ENCODE results near the gene PCNX2. TPM values are rescaled to one million over a fixed set of nuclear protein-coding genes. Genes with fewer than 3 reads are reported as not detected.

The PCNX2 gene
- total and polyA plus RNA-seq, 2 donors, result 7.7 to 10.0 TPM

DNA sequence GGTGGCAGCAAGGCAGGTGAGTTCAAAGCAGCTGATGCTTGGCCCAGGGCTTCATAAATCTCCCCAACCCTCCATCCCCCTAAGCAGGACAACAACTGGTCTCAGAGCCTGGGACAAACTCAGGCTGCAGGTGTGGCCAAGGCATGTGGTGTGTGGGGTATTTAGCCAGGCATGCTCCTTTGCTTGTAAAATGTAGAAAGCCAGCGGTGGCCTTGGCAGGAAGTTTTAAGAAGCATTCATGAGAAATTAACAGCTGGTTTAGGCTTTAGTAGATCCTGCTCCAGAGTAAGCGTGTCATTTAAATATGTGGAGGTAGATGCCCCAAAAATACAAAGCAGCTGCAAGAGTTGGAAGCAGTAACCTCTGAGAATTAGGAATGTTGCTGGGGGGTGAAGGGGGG lies 300.3 kb downstream of the PCNX2 start:
- peaks cover 9 to 16% of the 10 kb centered on the region in 2 donors for H3K4me1 ChIP-seq (ENCODE audit: control insufficient read depth in 2 of 2, insufficient read depth in 2 of 2, low read length in 2 of 2)
- H3K27me3 ChIP-seq (ENCODE audit: control insufficient read depth in 2 of 2, insufficient read depth in 1 of 2, low read length in 1 of 2), result no peaks in the 10 kb centered on the region
- H3K27ac ChIP-seq (ENCODE audit: low read depth in 1 of 2, low read length in 1 of 2), result no peak overlapping the region
- WGBS, result 80% methylated on average over 2 of the region's 2 CpGs
- no peak for DNase-seq (ENCODE audit: low read depth in 6 of 9, low spot score in 9 of 9)
- H3K36me3 ChIP-seq (ENCODE audit: control insufficient read depth in 2 of 2, insufficient read depth in 2 of 2, low read length in 1 of 2), result peaks cover 0 to 12% of the 10 kb centered on the region in 2 donors
- no peak overlapping the region for H3K4me3 ChIP-seq (ENCODE audit: low read length in 2 of 2)
- peaks cover 2 to 15% of the 10 kb centered on the region in 2 donors for H3K9me3 ChIP-seq (ENCODE audit: control insufficient read depth in 2 of 2, insufficient read depth in 1 of 2, low read length in 1 of 2)

DNA sequence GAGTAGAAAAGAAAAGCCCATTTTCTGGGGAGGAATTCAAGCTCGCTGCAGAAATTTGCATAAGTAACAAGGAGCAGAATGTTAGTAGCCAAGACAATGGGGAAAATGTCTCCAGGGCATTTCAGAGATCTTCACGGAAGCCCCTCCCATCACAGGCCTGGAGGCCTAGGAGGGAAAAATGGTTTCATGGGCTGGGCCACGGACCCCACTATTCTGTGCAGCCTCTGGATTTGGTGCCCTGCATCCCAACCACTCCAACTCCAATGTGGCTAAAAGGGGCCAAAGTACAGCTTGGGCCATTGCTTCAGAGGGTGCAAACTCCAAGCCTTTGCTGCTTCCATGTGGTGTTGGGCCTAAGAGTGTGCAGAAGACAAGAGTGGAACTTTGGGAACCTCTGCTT lies 302.0 kb downstream of the PCNX2 start:
- H3K4me3 ChIP-seq (ENCODE audit: low read length in 2 of 2), result no peak overlapping the region
- H3K27me3 ChIP-seq (ENCODE audit: control insufficient read depth in 2 of 2, insufficient read depth in 1 of 2, low read length in 1 of 2), result no peaks in the 10 kb centered on the region
- H3K9me3 ChIP-seq (ENCODE audit: control insufficient read depth in 2 of 2, insufficient read depth in 1 of 2, low read length in 1 of 2), result peaks cover 2 to 15% of the 10 kb centered on the region in 2 donors
- no peak for DNase-seq (ENCODE audit: low read depth in 6 of 9, low spot score in 9 of 9)
- WGBS, result 96% methylated on average over 3 of the region's 3 CpGs
- H3K36me3 ChIP-seq (ENCODE audit: control insufficient read depth in 2 of 2, insufficient read depth in 2 of 2, low read length in 1 of 2), result peaks cover 0 to 2% of the 10 kb centered on the region in 2 donors
- H3K27ac ChIP-seq (ENCODE audit: low read depth in 1 of 2, low read length in 1 of 2), result no peak overlapping the region
- H3K4me1 ChIP-seq (ENCODE audit: control insufficient read depth in 2 of 2, insufficient read depth in 2 of 2, low read length in 2 of 2), result peaks cover 15 to 32% of the 10 kb centered on the region in 2 donors

DNA sequence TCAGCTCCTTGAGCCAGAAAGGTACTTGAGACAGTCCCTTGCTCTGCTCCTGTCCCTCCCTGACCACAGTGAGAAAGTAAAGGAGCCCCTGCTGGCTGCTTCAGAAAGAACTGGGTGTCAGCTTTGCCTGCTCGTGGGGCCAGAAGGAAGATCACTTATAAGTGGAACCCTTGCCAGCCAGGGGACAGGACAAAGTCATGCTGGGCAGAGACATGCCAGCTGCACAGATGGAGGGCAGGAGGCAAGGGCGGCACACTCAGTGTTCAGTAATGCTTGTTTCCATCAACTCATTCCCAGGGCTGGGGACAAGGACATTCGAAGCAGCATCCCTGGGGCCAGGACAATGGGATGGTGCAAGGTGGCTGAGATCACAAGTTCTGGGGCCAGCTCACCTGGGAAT lies 303.3 kb downstream of the PCNX2 start:
- H3K9me3 ChIP-seq (ENCODE audit: control insufficient read depth in 2 of 2, insufficient read depth in 1 of 2, low read length in 1 of 2), result peaks cover 2 to 15% of the 10 kb centered on the region in 2 donors
- no peak for DNase-seq (ENCODE audit: low read depth in 6 of 9, low spot score in 9 of 9)
- H3K4me3 ChIP-seq (ENCODE audit: low read length in 2 of 2), result no peak overlapping the region
- no peaks in the 10 kb centered on the region for H3K36me3 ChIP-seq (ENCODE audit: control insufficient read depth in 2 of 2, insufficient read depth in 2 of 2, low read length in 1 of 2)
- peaks cover 16 to 40% of the 10 kb centered on the region in 2 donors for H3K4me1 ChIP-seq (ENCODE audit: control insufficient read depth in 2 of 2, insufficient read depth in 2 of 2, low read length in 2 of 2)
- H3K27me3 ChIP-seq (ENCODE audit: control insufficient read depth in 2 of 2, insufficient read depth in 1 of 2, low read length in 1 of 2), result no peaks in the 10 kb centered on the region
- 95% methylated on average over 3 of the region's 3 CpGs for WGBS
- H3K27ac ChIP-seq (ENCODE audit: low read depth in 1 of 2, low read length in 1 of 2), result no peak overlapping the region

DNA sequence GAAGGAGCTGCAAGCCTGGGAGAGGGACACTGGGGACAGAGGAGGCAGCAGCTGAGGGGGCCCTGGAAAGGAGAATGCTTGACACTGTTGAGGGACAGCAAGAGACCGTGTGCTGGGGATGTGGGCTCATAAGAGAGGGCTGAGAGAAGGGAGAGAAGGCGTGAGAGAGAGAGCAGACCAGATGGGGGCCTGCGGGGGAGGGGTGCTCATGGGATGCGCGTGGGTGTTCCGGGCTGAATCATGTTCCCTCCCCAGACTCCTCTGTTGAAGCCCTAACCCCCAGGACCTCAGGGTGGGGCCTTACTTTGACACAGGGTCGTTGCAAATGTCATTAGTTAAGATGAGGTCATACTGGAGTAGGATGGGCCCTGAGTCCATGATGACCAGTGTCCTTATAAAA lies 304.3 kb downstream of the PCNX2 start:
- Histone ChIP-seq H3K4me3 (ENCODE audit: low read length in 2 of 2) (no peak overlapping the region), H3K27ac (ENCODE audit: low read depth in 1 of 2, low read length in 1 of 2) (no peak overlapping the region), H3K36me3 (ENCODE audit: control insufficient read depth in 2 of 2, insufficient read depth in 2 of 2, low read length in 1 of 2) (no peaks in the 10 kb centered on the region), H3K4me1 (ENCODE audit: control insufficient read depth in 2 of 2, insufficient read depth in 2 of 2, low read length in 2 of 2) (peaks cover 16 to 40% of the 10 kb centered on the region in 2 donors), H3K27me3 (ENCODE audit: control insufficient read depth in 2 of 2, insufficient read depth in 1 of 2, low read length in 1 of 2) (no peaks in the 10 kb centered on the region), H3K9me3 (ENCODE audit: control insufficient read depth in 2 of 2, insufficient read depth in 1 of 2, low read length in 1 of 2) (peaks cover 2 to 15% of the 10 kb centered on the region in 2 donors)
- 95% methylated on average over 7 of the region's 7 CpGs for WGBS
- DNase-seq (ENCODE audit: low read depth in 6 of 9, low spot score in 9 of 9), result no peak

DNA sequence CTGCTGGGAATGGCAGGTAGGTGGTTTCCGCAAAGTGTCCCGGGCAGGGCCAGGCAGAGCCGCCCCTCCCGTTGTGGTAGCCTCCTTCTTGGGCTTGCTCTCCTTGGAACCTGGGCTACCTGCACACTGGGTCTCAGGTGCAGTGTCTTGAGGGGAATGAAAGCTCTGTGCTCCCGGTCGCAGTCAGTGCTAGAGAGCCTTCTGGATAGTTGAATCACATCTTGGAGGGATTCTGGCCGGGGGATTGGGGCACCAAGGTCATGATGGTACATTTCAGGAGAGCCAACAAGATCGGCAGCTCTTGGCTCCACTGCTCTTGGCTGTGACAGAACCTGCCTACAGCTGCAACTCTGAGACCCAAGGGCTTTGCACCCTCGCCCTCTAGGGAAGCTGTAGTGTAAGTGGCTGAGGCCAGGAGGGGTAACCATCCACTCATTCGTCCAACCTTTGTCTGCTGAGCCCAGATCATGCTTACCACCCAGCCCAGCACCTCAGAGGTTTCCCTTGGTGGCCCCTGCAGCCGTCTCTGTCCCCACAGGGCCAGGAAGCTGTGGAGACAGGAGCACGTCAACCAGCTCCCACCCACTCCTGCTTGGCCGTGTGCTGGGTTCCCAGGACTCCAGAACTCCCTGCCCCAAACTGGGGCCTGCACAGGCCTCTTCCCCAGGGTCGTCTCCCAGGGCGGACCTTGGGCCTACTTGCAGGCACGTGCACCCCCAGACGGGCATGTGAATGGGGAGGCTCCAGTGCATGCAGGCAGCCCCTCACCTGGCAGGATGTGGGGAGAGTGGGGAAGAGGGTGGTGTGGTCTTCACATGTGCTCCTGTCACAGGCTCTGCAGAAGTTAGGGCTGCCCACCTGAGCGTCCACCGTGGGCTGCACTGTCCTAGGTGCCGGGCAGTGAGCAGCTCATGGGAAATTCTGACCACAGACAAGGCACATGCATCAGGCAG lies 305.1 kb downstream of the PCNX2 start:
- H3K27me3 ChIP-seq (ENCODE audit: control insufficient read depth in 2 of 2, insufficient read depth in 1 of 2, low read length in 1 of 2), result no peaks in the 10 kb centered on the region
- DNase-seq (ENCODE audit: low read depth in 6 of 9, low spot score in 9 of 9), result peak; percentile 9 to 86 (median 44)
- peaks cover 16 to 40% of the 10 kb centered on the region in 2 donors for H3K4me1 ChIP-seq (ENCODE audit: control insufficient read depth in 2 of 2, insufficient read depth in 2 of 2, low read length in 2 of 2)
- H3K36me3 ChIP-seq (ENCODE audit: control insufficient read depth in 2 of 2, insufficient read depth in 2 of 2, low read length in 1 of 2), result peaks cover 0 to 5% of the 10 kb centered on the region in 2 donors
- H3K9me3 ChIP-seq (ENCODE audit: control insufficient read depth in 2 of 2, insufficient read depth in 1 of 2, low read length in 1 of 2), result peaks cover 2 to 15% of the 10 kb centered on the region in 2 donors
- WGBS, result 67% methylated on average over 20 of the region's 20 CpGs
- no peak overlapping the region for H3K4me3 ChIP-seq (ENCODE audit: low read length in 2 of 2)
- no peak overlapping the region for H3K27ac ChIP-seq (ENCODE audit: low read depth in 1 of 2, low read length in 1 of 2)

DNA sequence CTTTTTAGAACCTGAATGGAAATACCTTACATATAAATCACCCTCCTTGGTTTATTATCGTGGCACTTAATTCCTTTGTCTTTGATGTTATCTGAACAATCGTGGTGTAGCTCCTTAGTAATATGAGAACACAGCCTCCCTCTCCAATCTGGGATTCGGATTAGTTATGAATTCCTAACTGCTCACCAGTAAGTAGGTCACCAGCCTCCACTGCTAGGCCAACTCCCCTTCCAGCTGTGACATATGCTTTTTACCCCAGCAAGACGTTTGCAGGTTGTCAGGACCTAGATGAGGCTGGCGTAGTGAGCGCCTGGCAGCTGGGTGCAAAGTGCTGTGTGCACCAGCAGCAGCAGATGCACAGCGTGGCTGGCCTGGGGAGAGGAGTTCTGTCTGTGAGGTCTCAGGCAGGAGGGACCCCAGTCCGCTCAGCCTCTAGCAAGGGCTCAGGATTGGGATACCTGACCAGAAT lies 306.9 kb downstream of the PCNX2 start:
- Histone ChIP-seq H3K4me3 (ENCODE audit: low read length in 2 of 2) (no peak overlapping the region), H3K9me3 (ENCODE audit: control insufficient read depth in 2 of 2, insufficient read depth in 1 of 2, low read length in 1 of 2) (peaks cover under 1 to 8% of the 10 kb centered on the region in 2 donors), H3K27ac (ENCODE audit: low read depth in 1 of 2, low read length in 1 of 2) (peak overlapping the region in 1 of 2 donors; percentile 65), H3K4me1 (ENCODE audit: control insufficient read depth in 2 of 2, insufficient read depth in 2 of 2, low read length in 2 of 2) (peaks cover 16 to 40% of the 10 kb centered on the region in 2 donors), H3K27me3 (ENCODE audit: control insufficient read depth in 2 of 2, insufficient read depth in 1 of 2, low read length in 1 of 2) (no peaks in the 10 kb centered on the region), H3K36me3 (ENCODE audit: control insufficient read depth in 2 of 2, insufficient read depth in 2 of 2, low read length in 1 of 2) (peaks cover 2 to 5% of the 10 kb centered on the region in 2 donors)
- WGBS, result 53% methylated on average over 8 of the region's 8 CpGs
- DNase-seq (ENCODE audit: low read depth in 6 of 9, low spot score in 9 of 9), result peak; percentile 46 to 88 (median 59)

DNA sequence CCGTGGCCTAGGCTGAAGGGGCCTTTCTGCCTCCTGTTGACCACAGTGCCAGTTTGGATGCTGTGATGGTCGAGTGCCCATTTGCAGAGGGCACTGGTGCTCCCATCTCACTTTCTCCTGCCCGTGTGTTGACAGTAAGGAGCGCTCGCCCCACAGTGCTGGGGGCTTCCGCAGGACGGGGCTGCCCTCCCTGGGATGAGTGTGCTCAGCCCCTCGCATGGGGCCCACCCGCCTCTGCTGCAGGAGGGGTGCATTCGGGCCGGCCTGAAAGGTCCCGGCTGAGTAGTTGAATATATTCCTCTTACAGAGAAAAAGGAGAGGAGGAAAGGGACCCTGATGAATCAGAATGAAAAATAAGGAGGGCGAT lies 307.8 kb downstream of the PCNX2 start:
- 94% methylated on average over 13 of the region's 13 CpGs for WGBS
- Histone ChIP-seq H3K27me3 (ENCODE audit: control insufficient read depth in 2 of 2, insufficient read depth in 1 of 2, low read length in 1 of 2) (no peaks in the 10 kb centered on the region), H3K27ac (ENCODE audit: low read depth in 1 of 2, low read length in 1 of 2) (no peak overlapping the region), H3K9me3 (ENCODE audit: control insufficient read depth in 2 of 2, insufficient read depth in 1 of 2, low read length in 1 of 2) (peaks cover 0 to 4% of the 10 kb centered on the region in 2 donors), H3K36me3 (ENCODE audit: control insufficient read depth in 2 of 2, insufficient read depth in 2 of 2, low read length in 1 of 2) (peaks cover 3 to 5% of the 10 kb centered on the region in 2 donors), H3K4me1 (ENCODE audit: control insufficient read depth in 2 of 2, insufficient read depth in 2 of 2, low read length in 2 of 2) (peaks cover 16 to 40% of the 10 kb centered on the region in 2 donors), H3K4me3 (ENCODE audit: low read length in 2 of 2) (no peak overlapping the region)
- no peak for DNase-seq (ENCODE audit: low read depth in 6 of 9, low spot score in 9 of 9)

DNA sequence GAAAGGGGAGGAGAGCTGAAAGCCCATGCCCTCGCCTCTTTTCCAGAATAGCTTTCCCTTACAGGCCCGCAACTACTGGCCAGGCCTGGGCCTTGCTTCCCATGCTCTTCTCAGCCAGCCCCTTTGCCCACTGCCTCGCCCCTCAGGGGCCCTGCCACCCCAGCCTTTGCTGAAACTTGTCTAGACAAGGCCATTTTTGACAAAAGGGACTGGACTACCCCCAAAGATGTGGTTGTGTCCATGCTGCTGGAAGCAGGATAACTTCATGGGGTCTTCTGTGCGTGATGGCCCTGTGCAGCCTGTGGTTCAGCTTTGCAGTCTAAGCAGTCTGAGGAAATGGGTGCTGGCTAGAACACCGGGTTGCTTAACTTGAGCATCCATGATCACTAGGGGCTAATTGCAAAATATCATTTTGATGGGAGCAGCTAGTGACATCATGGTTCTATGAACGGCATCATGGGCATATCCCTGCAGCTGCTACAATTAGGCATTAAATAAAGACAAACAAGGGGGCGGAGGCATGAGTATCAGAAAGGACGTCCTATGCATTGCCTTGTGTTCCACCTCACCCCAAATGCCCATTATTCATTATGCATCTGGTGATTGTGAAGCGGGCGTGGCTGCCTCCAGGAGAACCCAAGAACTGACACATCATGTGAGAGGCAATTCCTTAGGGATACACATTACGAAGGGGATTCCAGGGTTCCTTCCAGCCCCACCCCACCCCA lies 308.3 kb downstream of the PCNX2 start:
- DNase-seq (ENCODE audit: low read depth in 6 of 9, low spot score in 9 of 9), result no peak
- no peak overlapping the region for H3K27ac ChIP-seq (ENCODE audit: low read depth in 1 of 2, low read length in 1 of 2)
- peaks cover 16 to 40% of the 10 kb centered on the region in 2 donors for H3K4me1 ChIP-seq (ENCODE audit: control insufficient read depth in 2 of 2, insufficient read depth in 2 of 2, low read length in 2 of 2)
- 97% methylated on average over 11 of the region's 11 CpGs for WGBS
- peaks cover 3 to 5% of the 10 kb centered on the region in 2 donors for H3K36me3 ChIP-seq (ENCODE audit: control insufficient read depth in 2 of 2, insufficient read depth in 2 of 2, low read length in 1 of 2)
- no peak overlapping the region for H3K4me3 ChIP-seq (ENCODE audit: low read length in 2 of 2)
- no peaks in the 10 kb centered on the region for H3K27me3 ChIP-seq (ENCODE audit: control insufficient read depth in 2 of 2, insufficient read depth in 1 of 2, low read length in 1 of 2)
- H3K9me3 ChIP-seq (ENCODE audit: control insufficient read depth in 2 of 2, insufficient read depth in 1 of 2, low read length in 1 of 2), result peaks cover 0 to 4% of the 10 kb centered on the region in 2 donors

DNA sequence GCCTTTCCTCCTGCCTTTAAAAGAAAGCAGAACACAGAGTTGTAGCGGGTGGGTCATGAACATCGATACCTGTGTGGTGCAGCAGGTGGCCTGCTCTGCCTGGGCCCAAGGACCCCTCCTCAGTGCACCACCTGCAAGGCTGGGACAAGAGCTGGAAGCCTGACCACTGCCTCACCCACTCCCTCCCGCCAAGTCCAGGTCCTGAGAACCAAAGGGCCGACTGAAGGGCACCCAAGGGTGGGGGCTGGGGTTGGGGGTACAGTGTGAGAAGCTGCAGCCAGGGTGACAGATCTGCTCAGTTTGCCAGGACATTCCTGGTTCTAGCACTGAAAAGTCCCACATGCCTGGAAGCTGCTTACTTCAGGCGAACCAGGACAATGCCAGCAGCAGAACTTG lies 309.0 kb downstream of the PCNX2 start:
- DNase-seq (ENCODE audit: low read depth in 6 of 9, low spot score in 9 of 9), result no peak
- WGBS, result 98% methylated on average over 5 of the region's 5 CpGs

More for the DNA sequence above, 309.0 kb downstream of the PCNX2 start:
- Histone ChIP-seq H3K4me3 (ENCODE audit: low read length in 2 of 2) (no peak overlapping the region), H3K36me3 (ENCODE audit: control insufficient read depth in 2 of 2, insufficient read depth in 2 of 2, low read length in 1 of 2) (peaks cover 3 to 5% of the 10 kb centered on the region in 2 donors), H3K9me3 (ENCODE audit: control insufficient read depth in 2 of 2, insufficient read depth in 1 of 2, low read length in 1 of 2) (no peaks in the 10 kb centered on the region), H3K4me1 (ENCODE audit: control insufficient read depth in 2 of 2, insufficient read depth in 2 of 2, low read length in 2 of 2) (peaks cover 16 to 37% of the 10 kb centered on the region in 2 donors), H3K27ac (ENCODE audit: low read depth in 1 of 2, low read length in 1 of 2) (no peak overlapping the region), H3K27me3 (ENCODE audit: control insufficient read depth in 2 of 2, insufficient read depth in 1 of 2, low read length in 1 of 2) (no peaks in the 10 kb centered on the region)

Data from thymus (tissue), 11 donors.